ENCODE data around the gene C4orf50. TPM values are rescaled to one million over a fixed set of nuclear protein-coding genes. Genes with fewer than 3 reads are reported as not detected.

Gene C4orf50
- total and polyA plus RNA-seq, 2 donors (not counting 1 experiment from before 2014, with no cell fraction given), result 0.02 TPM; not detected in 1

DNA sequence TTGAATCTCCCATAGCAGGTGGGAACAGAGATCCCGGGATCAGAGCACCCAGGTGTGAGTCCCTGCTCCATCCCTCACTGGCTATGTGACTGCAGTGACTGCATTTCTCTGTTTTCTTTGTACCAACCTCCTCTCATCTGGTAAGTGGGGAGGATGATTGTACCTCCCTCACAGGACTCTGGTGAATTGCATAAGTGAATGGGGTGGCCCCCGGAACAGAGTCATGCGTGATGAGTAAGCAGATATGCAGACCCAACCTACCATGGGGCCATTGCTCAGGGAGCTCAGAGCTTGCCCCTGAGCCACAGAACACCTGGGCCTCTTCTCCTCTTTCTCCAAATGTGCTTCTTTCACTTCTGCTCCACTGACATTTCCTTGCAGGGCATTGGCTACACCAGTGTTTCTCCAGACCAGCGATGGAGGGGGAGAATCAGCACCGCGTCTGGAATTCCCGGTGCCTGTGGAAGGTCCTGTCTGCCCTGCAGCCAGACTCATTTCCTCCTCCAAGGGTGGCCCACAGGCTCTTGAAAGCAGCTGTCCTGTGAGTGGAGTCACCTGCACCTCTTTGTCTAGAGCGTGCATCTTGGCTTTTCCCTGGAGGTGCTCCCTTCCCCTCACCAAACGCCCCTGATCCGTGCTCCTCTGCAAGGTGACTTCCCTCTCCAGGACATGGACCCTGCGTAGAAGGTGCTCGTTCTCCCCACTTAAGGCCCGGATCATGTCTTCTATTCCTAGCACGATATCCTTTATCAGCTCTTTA lies 30.0 kb downstream of the C4orf50 start:
- no peak for ATAC-seq (ENCODE audit: low read depth)
- no peak overlapping the region for H3K4me2 ChIP-seq (replicated peaks; ENCODE audit: low read depth, low read length, poor library complexity, severe bottlenecking)
- POLR2A ChIA-PET, result no interaction called here
- Mint-ChIP-seq H3K9me3 (ENCODE audit: insufficient read depth) (peaks cover 9% of the 10 kb centered on the region), H3K4me3 (no peak overlapping the region), H3K27ac (no peak overlapping the region), H3K4me1 (no peaks in the 10 kb centered on the region), H3K27me3 (peaks cover 9% of the 10 kb centered on the region)
- H3K27ac ChIP-seq (ENCODE audit: low read length in 2 of 2), result no peak overlapping the region
- H4K20me1 ChIP-seq (ENCODE audit: control insufficient read depth, insufficient read depth, low read length, poor library complexity, severe bottlenecking), result no peaks in the 10 kb centered on the region
- H2AFZ ChIP-seq (ENCODE audit: insufficient read depth, low read depth, low read length, poor library complexity, severe bottlenecking), result no peak overlapping the region
- no peak overlapping the region for H3K4me3 ChIP-seq (ENCODE audit: control extremely low read depth in 1 of 5, extremely low read depth in 1 of 5, insufficient read depth in 1 of 5, low read depth in 2 of 5, low read length in 4 of 5)
- peaks cover 4 to 12% (median 10%) of the 10 kb centered on the region in 3 donors for H3K9me3 ChIP-seq (ENCODE audit: control extremely low read depth in 1 of 3, control insufficient read depth in 2 of 3, insufficient read depth in 1 of 3, low read length in 2 of 3)
- H3K79me2 ChIP-seq (ENCODE audit: control insufficient read depth, insufficient read depth, low read length), result no peaks in the 10 kb centered on the region
- H3K9ac ChIP-seq (ENCODE audit: low read length), result no peak overlapping the region
- DNase-seq, result no peak
- WGBS (ENCODE audit: insufficient coverage), result 86% methylated on average over 12 of the region's 14 CpGs
- intact Hi-C loops (cut with micrococcal nuclease), result no loop called here
- H3K36me3 ChIP-seq (replicated peaks in 1 of 2; ENCODE audit: control extremely low read depth in 1 of 2, control insufficient read depth in 1 of 2, extremely low read depth in 1 of 2, insufficient read depth in 2 of 2, low read length in 1 of 2), result no peaks in the 10 kb centered on the region
- no peaks in the 10 kb centered on the region for H3K4me1 ChIP-seq (ENCODE audit: control insufficient read depth in 2 of 2, insufficient read depth in 2 of 2, low read length in 2 of 2)
- CTCF ChIA-PET, result interaction anchor here (2.4 kb wide), 1 partner anchor 10 kb away, joined by 10 read pairs; no protein-coding TSS in a partner anchor
- TF ChIP-seq, protein P1, sequence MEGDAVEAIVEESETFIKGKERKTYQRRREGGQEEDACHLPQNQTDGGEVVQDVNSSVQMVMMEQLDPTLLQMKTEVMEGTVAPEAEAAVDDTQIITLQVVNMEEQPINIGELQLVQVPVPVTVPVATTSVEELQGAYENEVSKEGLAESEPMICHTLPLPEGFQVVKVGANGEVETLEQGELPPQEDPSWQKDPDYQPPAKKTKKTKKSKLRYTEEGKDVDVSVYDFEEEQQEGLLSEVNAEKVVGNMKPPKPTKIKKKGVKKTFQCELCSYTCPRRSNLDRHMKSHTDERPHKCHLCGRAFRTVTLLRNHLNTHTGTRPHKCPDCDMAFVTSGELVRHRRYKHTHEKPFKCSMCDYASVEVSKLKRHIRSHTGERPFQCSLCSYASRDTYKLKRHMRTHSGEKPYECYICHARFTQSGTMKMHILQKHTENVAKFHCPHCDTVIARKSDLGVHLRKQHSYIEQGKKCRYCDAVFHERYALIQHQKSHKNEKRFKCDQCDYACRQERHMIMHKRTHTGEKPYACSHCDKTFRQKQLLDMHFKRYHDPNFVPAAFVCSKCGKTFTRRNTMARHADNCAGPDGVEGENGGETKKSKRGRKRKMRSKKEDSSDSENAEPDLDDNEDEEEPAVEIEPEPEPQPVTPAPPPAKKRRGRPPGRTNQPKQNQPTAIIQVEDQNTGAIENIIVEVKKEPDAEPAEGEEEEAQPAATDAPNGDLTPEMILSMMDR (IDR thresholded peaks at IDR 0.05), result no peak
- no peak for TF ChIP-seq EZH2 (IDR thresholded peaks at IDR 0.05; ENCODE audit: borderline replicate concordance, insufficient read depth, low read depth, low read length, poor library complexity, severe bottlenecking)
- H3K27me3 ChIP-seq (replicated peaks in 1 of 4; ENCODE audit: control extremely low read depth in 1 of 4, control insufficient read depth in 3 of 4, insufficient read depth in 4 of 4, low read length in 3 of 4), result no peaks in the 10 kb centered on the region

DNA sequence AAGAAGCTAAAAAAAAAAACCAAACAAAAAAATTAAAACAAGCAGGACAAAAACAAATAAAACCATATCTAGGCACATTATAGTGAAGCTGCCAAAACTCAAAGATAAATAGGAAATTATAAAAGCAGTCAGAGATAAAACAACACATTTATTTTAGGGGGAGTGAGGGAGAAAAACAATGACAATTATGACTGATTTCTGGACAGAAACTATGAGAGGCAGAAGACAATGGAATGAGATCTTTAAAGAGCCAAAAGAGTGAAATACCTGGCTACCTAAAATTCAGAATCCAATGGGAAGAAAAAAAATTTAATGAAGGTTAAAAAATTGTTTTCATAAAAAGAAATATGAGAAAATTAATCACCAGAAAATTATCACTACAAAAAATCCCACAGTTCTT lies 33.4 kb downstream of the C4orf50 start:
- CTCF ChIA-PET, result no interaction called here
- Mint-ChIP-seq H3K9me3 (ENCODE audit: insufficient read depth) (peaks cover 9% of the 10 kb centered on the region), H3K27ac (no peak overlapping the region), H3K27me3 (peaks cover 8% of the 10 kb centered on the region), H3K4me1 (no peaks in the 10 kb centered on the region), H3K4me3 (no peak overlapping the region)
- no peak overlapping the region for H3K27ac ChIP-seq (ENCODE audit: low read length in 2 of 2)
- no peak overlapping the region for H3K4me2 ChIP-seq (replicated peaks; ENCODE audit: low read depth, low read length, poor library complexity, severe bottlenecking)
- no peak overlapping the region for H3K4me3 ChIP-seq (ENCODE audit: control extremely low read depth in 1 of 5, extremely low read depth in 1 of 5, insufficient read depth in 1 of 5, low read depth in 2 of 5, low read length in 4 of 5)
- peaks cover 4 to 12% (median 10%) of the 10 kb centered on the region in 3 donors for H3K9me3 ChIP-seq (ENCODE audit: control extremely low read depth in 1 of 3, control insufficient read depth in 2 of 3, insufficient read depth in 1 of 3, low read length in 2 of 3)
- H2AFZ ChIP-seq (ENCODE audit: insufficient read depth, low read depth, low read length, poor library complexity, severe bottlenecking), result no peak overlapping the region
- TF ChIP-seq, protein P1 (IDR thresholded peaks at IDR 0.05), result no peak
- intact Hi-C loops (cut with micrococcal nuclease), result no loop called here
- POLR2A ChIA-PET, result no interaction called here
- H3K9ac ChIP-seq (ENCODE audit: low read length), result no peak overlapping the region
- no peak for ATAC-seq (ENCODE audit: low read depth)
- peaks cover 0 to 4% (median 0%) of the 10 kb centered on the region in 4 experiments for H3K27me3 ChIP-seq (replicated peaks in 1 of 4; ENCODE audit: control extremely low read depth in 1 of 4, control insufficient read depth in 3 of 4, insufficient read depth in 4 of 4, low read length in 3 of 4)
- no peaks in the 10 kb centered on the region for H3K36me3 ChIP-seq (replicated peaks in 1 of 2; ENCODE audit: control extremely low read depth in 1 of 2, control insufficient read depth in 1 of 2, extremely low read depth in 1 of 2, insufficient read depth in 2 of 2, low read length in 1 of 2)
- no peaks in the 10 kb centered on the region for H3K4me1 ChIP-seq (ENCODE audit: control insufficient read depth in 2 of 2, insufficient read depth in 2 of 2, low read length in 2 of 2)
- no peak for DNase-seq
- H4K20me1 ChIP-seq (ENCODE audit: control insufficient read depth, insufficient read depth, low read length, poor library complexity, severe bottlenecking), result no peaks in the 10 kb centered on the region
- H3K79me2 ChIP-seq (ENCODE audit: control insufficient read depth, insufficient read depth, low read length), result no peaks in the 10 kb centered on the region
